GM18517 (cell line): ENCODE results near the gene SUPT5H.

Source experiments
- ATAC-seq: cut with Tn5 transposase; IDR thresholded peaks from one replicate; pipeline ENCODE4 v1.9.1; 2021; ENCODE audit warnings: mild to moderate bottlenecking, moderate library complexity; ENCODE audit not compliant: unreplicated experiment

Gene SUPT5H

GRCh38 chr19:39494661-39495060, 49.3 kb downstream of the SUPT5H start:
- no peak for ATAC-seq

GRCh38 chr19:39496063-39496462, 50.7 kb downstream of the SUPT5H start:
- no peak for ATAC-seq

DNA sequence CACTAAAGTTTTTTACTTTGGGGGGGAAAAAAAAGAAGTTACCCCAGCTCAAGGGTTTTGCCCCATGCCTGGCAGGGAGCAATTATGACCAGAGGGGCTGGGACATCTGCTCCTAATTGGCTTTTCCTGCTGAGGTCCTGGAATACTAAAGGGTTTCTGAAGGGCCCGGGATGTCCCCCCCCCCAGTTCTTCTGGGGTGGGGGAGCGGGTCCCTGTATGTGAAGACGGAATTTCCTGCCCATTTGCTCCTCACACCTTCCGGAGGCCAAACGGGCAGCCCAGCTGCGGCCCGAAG, 52.3 kb downstream of the SUPT5H start:
- no peak for ATAC-seq

GRCh38 chr19:39497996-39498797, 52.8 kb downstream of the SUPT5H start:
- no peak for ATAC-seq

- no peak for ATAC-seq
Observed at GRCh38 chr19:39498798-39499642, 53.6 kb downstream of the SUPT5H start, which contains the start of gene DLL3. Gene DLL3, plus strand, starts transcription at chr19:39498947. Its CDS starts 28 bp downstream, at chr19:39498975.

DNA sequence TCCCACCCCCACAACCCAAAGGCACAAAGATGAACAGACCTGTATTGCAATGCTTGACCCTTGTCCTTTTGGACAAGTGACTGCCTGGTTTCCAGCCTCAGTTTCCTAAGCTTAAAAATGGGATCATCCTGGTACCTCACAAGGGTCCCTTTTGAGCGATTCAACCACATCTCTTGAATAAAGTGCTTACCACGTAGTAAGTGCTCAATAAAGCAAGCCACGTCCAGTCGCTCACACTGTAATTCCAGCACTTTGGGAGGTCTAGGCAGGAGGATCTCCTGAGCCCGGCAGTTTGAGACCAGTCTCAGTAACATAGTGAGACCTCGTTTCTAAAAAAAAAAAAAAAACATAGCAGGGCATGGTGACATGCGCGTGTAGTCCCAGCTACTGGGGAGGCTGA, 54.5 kb downstream of the SUPT5H start:
- no peak for ATAC-seq

- no peak for ATAC-seq
Observed at GRCh38 chr19:39500543-39500942, 55.2 kb downstream of the SUPT5H start.

GRCh38 chr19:39501340-39501739, 56.0 kb downstream of the SUPT5H start:
- ATAC-seq, result no peak

DNA sequence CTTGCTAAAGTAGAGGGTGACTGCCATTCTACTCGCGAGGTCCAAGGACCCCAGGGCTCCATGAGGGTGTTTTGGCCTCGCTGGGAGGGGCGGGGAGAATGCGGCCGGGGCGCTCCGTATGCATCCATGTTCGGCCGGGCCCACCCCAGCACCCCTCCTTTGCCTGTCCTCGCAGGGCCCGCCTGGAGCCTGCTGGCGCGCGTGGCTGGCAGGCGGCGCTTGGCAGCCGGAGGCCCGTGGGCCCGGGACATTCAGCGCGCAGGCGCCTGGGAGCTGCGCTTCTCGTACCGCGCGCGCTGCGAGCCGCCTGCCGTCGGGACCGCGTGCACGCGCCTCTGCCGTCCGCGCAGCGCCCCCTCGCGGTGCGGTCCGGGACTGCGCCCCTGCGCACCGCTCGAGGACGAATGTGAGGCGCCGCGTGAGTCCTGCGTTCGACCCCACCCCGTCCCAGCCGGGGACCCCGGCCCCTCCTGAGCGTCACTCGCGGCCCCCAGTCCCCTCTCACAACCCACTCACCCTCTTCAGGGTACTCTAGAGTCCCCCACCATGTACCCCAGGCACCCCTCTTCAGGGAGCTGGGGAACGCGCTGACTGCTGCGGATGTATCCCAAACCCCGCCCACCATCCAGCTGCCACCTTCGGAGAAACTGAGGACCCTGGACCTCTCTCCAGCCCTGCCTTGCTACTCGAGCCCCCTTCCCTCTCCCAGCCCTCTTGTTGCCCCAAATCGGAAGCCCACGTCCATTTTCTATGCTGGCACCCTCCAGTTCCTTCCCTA, 57.4 kb downstream of the SUPT5H start:
- ATAC-seq, result no peak

DNA sequence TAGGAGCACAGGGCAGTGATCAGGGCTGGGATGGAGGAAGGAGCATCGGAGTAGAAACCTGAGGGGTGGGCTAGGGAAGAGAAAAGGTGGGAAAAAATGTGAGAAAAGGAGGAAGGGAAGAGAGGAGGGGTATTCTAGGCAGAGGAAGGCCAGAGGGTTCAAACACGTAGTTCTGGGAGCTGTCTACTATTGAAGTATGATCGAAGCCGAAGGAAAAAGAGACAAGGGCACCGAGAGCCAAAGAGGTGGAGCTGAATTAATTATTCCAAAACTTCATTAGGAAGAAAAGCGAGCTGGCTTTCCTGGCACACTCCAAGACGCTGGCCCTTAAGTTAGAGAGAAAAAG, 61.2 kb downstream of the SUPT5H start:
- ATAC-seq, result no peak

- no peak for ATAC-seq
Observed at GRCh38 chr19:39506944-39507714, 61.7 kb downstream of the SUPT5H start.

- ATAC-seq, result no peak
Observed at GRCh38 chr19:39507715-39508364, 62.5 kb downstream of the SUPT5H start.

- no peak for ATAC-seq
Observed at GRCh38 chr19:39508629-39509028, 63.2 kb downstream of the SUPT5H start.

- no peak for ATAC-seq
Observed at GRCh38 chr19:39509233-39509632, 63.9 kb downstream of the SUPT5H start.

DNA sequence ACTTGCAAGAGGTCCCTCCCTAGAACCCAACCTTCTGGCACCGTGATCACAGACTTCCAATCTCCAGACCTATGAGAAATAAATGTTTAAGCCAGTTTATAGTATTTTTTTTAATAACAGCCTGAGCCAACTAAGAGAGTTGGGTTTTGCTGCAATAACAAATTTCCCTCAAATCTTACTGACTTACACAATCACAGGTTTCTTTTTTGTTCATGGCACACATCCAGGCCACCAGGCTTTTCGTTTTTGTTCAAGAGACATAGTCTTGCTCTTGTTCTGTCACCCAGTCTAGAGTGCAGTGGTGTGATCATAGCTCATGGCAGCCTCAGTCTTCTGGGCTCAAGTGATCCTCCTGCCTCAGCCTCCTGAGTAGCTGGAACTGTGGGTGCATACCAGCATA, 67.6 kb downstream of the SUPT5H start:
- no peak for ATAC-seq

GRCh38 chr19:39514840-39515550, 69.6 kb downstream of the SUPT5H start, which contains the start of gene SELENOV:
Gene SELENOV, plus strand, starts transcription at chr19:39515139. Its CDS starts 74 bp downstream, at chr19:39515213.
- ATAC-seq, result no peak

DNA sequence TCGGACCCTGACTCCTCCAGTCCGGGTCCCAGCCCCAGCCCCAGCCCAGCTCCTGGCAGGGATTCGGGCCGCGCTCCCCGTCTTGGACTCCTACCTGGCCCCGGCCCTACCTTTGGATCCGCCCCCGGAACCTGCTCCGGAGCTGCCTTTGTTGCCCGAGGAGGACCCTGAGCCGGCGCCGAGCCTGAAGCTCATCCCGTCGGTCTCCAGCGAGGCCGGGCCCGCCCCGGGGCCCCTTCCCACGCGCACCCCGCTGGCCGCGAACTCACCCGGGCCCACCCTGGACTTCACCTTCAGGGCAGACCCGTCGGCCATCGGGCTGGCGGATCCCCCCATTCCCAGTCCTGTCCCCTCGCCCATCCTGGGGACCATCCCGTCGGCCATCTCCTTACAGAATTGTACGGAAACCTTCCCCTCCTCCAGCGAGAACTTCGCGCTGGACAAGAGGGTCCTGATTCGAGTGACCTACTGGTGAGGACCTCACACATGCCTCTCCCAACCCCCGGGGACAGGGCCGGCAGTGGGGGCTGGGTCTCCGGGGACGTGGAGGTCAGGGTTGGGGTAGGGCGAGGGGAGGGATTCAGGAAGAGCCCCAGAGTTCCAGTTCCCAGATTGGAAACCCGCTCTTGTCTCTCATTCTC, 70.3 kb downstream of the SUPT5H start:
- no peak for ATAC-seq

GRCh38 chr19:39516270-39516669, 70.9 kb downstream of the SUPT5H start:
- no peak for ATAC-seq

- no peak for ATAC-seq
Observed at GRCh38 chr19:39517432-39517831, 72.0 kb downstream of the SUPT5H start.
